Effector memory CD4-positive, alpha-beta T cell (primary cell): ENCODE data around the gene HTR2B.
"Not testable (repeated sequence)": the region's sequence is repeated elsewhere in the genome, so short reads cannot be mapped to it uniquely, and the experiment has no call there.

Experiments
- DNase-seq, 3 donors: peaks; one replicate each; pipeline ENCODE4 v3.0.0-alpha.2; 2020
- H3K27ac ChIP-seq: 2 replicates; pipeline ENCODE4 v1.7.0; 2013; ENCODE audit warnings: mild to moderate bottlenecking, low read length, moderate library complexity; ENCODE audit not compliant: insufficient read depth, poor library complexity, severe bottlenecking
- H3K27me3 ChIP-seq: replicated peaks from 2 replicates; pipeline ENCODE4 v1.7.0; 2013; ENCODE audit warnings: mild to moderate bottlenecking, low read length; ENCODE audit not compliant: insufficient read depth, control insufficient read depth, poor library complexity, severe bottlenecking
- H3K36me3 ChIP-seq: 2 replicates; pipeline ENCODE4 v1.7.0; 2013; ENCODE audit warnings: mild to moderate bottlenecking, low read length, moderate library complexity; ENCODE audit not compliant: control insufficient read depth, insufficient read depth
- H3K4me1 ChIP-seq: 2 replicates; pipeline ENCODE4 v1.7.0; 2013; ENCODE audit warnings: low read length, mild to moderate bottlenecking; ENCODE audit not compliant: control insufficient read depth, insufficient read depth, poor library complexity, severe bottlenecking
- H3K4me3 ChIP-seq: 2 replicates; pipeline ENCODE4 v1.7.0; 2013; ENCODE audit warnings: low read length, low read depth, mild to moderate bottlenecking; ENCODE audit not compliant: insufficient read depth, poor library complexity, severe bottlenecking
- H3K9me3 ChIP-seq: 2 replicates; pipeline ENCODE4 v1.7.0; 2013; ENCODE audit warnings: mild to moderate bottlenecking, low read length, moderate library complexity; ENCODE audit not compliant: control insufficient read depth

HTR2B gene

DNA sequence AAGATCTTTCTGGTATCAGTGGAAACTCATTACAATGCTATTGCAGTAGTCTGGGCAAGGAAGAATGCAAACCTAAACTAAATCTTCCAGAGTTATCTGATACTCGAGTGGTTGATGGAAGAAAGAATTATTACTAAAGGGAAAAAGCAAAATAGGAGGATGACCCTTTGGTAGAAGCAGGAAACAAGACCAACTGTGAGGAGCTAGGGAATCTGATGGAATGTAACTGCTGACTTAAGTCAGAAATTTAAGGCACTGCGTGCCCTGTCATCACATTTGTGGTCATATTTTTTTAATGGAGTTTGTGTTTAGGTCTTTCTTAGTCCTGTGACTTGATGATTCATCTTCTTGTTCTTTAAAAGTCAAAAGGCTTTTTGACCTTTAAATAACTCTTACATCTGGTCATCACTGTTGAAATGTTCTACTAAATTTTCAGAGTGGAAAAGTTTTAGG is 37.1 kb upstream of the HTR2B start:
- Histone ChIP-seq H3K36me3 (peaks cover 27% of the 10 kb centered on the region), H3K4me3 (no peak overlapping the region), H3K4me1 (peaks cover 3% of the 10 kb centered on the region), H3K9me3 (no peaks in the 10 kb centered on the region), H3K27ac (no peak overlapping the region), H3K27me3 (no peaks in the 10 kb centered on the region)
- DNase-seq, result no peak

- no peak for DNase-seq
- Histone ChIP-seq H3K4me1 (peaks cover 3% of the 10 kb centered on the region), H3K27ac (no peak overlapping the region), H3K27me3 (no peaks in the 10 kb centered on the region), H3K36me3 (peaks cover 21% of the 10 kb centered on the region), H3K9me3 (no peaks in the 10 kb centered on the region), H3K4me3 (no peak overlapping the region)
Observed at GRCh38 chr2:231161252-231161839, 36.5 kb upstream of the HTR2B start.

- peaks cover 3% of the 10 kb centered on the region for H3K4me1 ChIP-seq
- DNase-seq, result no peak
- H3K9me3 ChIP-seq, result no peaks in the 10 kb centered on the region
- no peaks in the 10 kb centered on the region for H3K27me3 ChIP-seq
- H3K4me3 ChIP-seq, result no peak overlapping the region
- peaks cover 15% of the 10 kb centered on the region for H3K36me3 ChIP-seq
- H3K27ac ChIP-seq, result no peak overlapping the region
Observed at GRCh38 chr2:231160701-231161100, 35.9 kb upstream of the HTR2B start.

GRCh38 chr2:231159306-231159705 is 34.5 kb upstream of the HTR2B start:
- H3K4me3 ChIP-seq, result no peak overlapping the region
- H3K27ac ChIP-seq, result no peak overlapping the region
- peaks cover 3% of the 10 kb centered on the region for H3K4me1 ChIP-seq
- DNase-seq, result no peak
- H3K9me3 ChIP-seq, result no peaks in the 10 kb centered on the region
- H3K27me3 ChIP-seq, result no peaks in the 10 kb centered on the region
- peaks cover 7% of the 10 kb centered on the region for H3K36me3 ChIP-seq

DNA sequence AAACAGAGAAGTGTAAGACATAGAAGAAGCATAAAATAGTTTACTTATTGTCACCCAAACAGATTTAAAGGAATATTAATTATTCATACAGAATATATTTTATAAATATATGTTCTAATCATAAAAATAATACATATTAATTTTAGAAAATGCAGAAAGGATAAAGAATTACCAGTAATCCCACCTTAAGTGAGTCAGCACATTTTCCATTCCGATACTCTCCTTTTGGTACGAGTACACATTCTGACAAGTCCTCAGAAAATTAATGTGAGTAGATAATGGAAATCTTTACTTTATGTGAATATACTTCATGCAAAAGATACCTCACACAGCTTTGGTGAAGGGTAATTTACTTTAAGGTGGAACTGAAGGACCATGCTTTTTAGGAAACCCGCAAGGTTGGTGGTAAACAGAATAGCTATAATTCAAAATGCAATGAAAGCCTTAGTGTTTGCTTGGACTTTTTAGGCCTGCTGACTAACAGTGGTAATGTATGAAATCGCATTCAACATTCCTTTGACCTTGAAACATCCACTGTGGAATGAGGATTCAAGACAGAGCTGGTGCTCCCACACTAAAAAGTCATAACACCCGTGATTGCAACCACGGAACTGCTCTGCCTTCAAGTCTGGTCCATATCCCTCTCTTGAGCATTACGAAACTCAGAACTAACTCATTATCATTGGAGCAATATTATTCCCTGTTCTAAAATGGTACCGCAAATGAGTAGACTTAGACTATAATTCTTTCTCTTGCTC is 28.1 kb upstream of the HTR2B start:
- H3K4me3 ChIP-seq, result no peak overlapping the region
- H3K27me3 ChIP-seq, result no peaks in the 10 kb centered on the region
- H3K27ac ChIP-seq, result no peak overlapping the region
- no peak for DNase-seq
- H3K4me1 ChIP-seq, result no peaks in the 10 kb centered on the region
- H3K36me3 ChIP-seq, result peaks cover 27% of the 10 kb centered on the region
- H3K9me3 ChIP-seq, result no peaks in the 10 kb centered on the region

DNA sequence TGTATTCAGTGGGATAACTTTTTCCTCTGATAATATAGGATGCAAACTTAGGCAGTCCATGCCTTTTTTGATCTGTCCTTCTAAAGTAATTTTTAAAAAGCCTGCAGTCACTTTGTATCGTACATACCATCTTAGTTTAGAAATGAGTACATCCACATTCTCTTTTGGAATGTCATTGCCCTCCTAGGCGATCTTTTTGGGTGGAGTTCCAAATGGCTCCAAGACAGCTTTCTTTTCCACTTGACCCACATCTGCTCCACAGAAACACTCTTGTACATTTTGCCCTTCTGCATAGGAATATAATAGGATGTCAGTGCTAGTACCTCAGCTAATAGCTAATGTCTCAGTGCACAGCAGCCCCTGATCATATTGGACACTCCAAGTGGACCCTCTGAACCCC is 21.8 kb upstream of the HTR2B start:
- DNase-seq, result no peak
- H3K4me1 ChIP-seq, result no peaks in the 10 kb centered on the region
- no peak overlapping the region for H3K27ac ChIP-seq
- H3K36me3 ChIP-seq, result peaks cover 29% of the 10 kb centered on the region
- no peaks in the 10 kb centered on the region for H3K9me3 ChIP-seq
- H3K4me3 ChIP-seq, result no peak overlapping the region
- H3K27me3 ChIP-seq, result no peaks in the 10 kb centered on the region

DNA sequence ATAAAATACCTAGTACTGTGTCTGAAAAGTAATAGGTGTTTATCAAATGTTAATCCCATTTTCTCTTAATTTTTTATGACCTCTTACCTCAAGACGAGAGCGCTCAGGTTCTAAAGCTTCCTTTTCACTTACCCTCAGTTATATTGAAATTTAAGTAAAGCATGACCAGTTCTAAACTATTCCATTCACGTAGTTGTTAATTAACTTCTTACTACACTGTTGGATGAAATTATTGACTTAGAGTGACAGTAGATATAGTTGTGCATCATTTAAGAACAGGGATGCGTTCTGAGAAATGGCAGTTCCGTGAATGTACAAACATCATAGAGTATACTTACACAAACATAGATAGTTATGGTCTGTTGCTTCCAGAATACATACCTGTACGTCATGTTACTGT is 20.1 kb upstream of the HTR2B start:
- no peak for DNase-seq
- Histone ChIP-seq H3K4me3 (no peak overlapping the region), H3K27me3 (no peaks in the 10 kb centered on the region), H3K27ac (no peak overlapping the region), H3K9me3 (no peaks in the 10 kb centered on the region), H3K36me3 (peaks cover 29% of the 10 kb centered on the region), H3K4me1 (no peaks in the 10 kb centered on the region)

GRCh38 chr2:231140808-231141207 is 16.0 kb upstream of the HTR2B start:
- not testable (repeated sequence) for DNase-seq, H3K9me3 ChIP-seq, H3K36me3 ChIP-seq, H3K27ac ChIP-seq, H3K4me3 ChIP-seq, H3K4me1 ChIP-seq, H3K27me3 ChIP-seq

DNA sequence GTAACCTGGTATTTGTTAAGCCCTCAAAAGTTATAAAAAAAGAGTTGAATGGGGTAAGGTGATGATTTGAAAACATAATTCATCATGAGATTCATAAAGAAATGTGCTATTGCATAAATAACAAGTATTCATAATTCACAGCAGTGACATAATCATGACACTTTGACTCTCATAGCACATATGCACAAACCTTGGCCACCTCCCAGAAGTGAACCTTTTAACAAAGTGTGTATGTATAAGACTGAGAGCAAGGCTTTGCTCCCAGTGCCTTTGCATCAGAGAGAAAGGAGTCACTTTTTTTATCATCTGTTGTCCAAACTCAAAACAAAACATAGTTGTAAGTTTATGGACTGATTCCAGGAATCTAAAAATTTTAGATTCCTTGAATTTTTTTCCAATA is 15.0 kb upstream of the HTR2B start:
- Histone ChIP-seq H3K4me3 (no peak overlapping the region), H3K27ac (no peak overlapping the region), H3K4me1 (no peaks in the 10 kb centered on the region), H3K36me3 (no peaks in the 10 kb centered on the region), H3K27me3 (no peaks in the 10 kb centered on the region), H3K9me3 (no peaks in the 10 kb centered on the region)
- DNase-seq, result no peak

DNA sequence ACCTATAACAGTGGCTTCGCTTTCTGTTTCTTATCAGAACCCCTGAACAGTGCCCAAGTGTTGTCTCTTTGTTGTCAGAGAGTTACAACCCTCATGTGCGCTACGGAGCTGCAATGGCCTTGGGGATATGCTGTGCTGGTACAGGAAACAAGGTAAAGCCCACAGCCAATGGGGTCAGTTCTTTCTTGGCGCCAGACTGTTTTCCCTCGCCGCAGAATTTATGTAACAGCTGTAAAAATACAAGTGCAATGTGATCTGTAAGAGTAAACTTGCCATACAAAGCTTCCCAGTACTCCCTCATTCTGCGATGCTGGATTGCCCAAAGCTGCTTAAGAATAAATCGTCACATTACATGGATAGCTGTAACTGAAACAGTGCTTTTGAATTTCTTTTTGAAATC is 13.9 kb upstream of the HTR2B start:
- Histone ChIP-seq H3K9me3 (no peaks in the 10 kb centered on the region), H3K4me3 (no peak overlapping the region), H3K27ac (no peak overlapping the region), H3K36me3 (no peaks in the 10 kb centered on the region), H3K27me3 (no peaks in the 10 kb centered on the region), H3K4me1 (no peaks in the 10 kb centered on the region)
- DNase-seq, result no peak
